NCI-H748 (cell line): Measurements from ENCODE around the gene ARHGEF7.

Experiments used
- DNase-seq: peaks from one replicate; lab custom pipeline; 2025; ENCODE audit not compliant: unreplicated experiment; lab: John Stamatoyannopoulos, UW

Gene ARHGEF7

DNA sequence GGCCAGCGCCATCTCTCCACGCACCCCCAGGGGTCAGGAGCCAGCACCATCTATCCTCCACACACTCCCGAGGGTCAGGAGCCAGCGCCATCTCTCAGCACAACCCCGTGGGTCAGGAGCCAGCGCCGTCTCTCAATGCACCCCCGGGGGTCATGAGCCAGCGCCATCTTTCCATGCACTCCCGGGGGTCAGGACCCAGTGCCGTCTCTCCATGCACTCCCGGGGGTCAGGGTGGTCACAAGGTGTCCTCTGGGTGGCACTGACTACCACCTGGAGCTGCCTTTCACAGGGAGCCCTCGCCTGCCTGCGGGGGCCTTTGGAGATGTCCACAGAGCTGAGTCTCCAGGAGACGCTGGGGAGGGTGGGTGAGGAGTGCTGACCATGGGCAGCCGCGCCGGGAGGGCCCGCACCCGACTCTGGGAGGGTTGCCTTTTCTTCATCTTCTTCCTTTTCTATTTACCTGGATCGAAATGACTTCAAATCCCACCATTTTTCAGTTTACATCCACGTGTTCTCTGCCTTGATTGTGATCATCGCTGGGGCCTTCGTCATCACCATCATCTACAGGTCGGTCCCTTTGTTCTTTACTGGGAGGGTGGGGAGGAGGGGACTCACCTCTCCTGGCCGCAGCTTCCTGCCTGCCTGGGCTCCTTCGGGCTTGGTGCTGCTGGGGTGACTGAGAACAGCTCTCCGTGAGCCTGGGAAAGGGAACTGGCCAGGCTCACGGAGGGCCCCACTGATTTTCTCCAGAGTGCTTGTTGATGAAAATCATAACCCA lies 224.4 kb downstream of the ARHGEF7 start:
- no peak for DNase-seq

DNA sequence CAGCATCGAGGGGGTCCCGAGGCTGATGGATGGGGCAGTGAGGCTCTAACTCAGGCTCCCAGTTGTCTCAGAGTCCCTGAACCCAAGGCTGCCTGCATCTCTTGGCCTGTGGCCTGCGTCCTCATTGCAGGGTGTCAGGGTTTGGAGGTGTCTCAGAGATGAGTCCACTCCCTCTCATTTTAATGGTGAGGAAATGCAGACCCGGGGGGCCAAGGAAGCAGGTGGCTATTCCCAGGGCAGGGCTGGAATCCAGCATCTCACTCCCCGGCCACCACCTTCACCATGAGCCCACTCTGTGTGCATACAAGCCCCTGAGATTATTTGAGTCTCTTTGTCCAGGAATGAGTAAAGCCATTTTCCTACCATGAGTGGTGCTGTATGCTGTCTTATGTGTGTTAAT lies 226.8 kb downstream of the ARHGEF7 start:
- DNase-seq: no peak

GRCh38 chr13:111342721-111343120 lies 227.6 kb downstream of the ARHGEF7 start:
- DNase-seq: no peak

DNA sequence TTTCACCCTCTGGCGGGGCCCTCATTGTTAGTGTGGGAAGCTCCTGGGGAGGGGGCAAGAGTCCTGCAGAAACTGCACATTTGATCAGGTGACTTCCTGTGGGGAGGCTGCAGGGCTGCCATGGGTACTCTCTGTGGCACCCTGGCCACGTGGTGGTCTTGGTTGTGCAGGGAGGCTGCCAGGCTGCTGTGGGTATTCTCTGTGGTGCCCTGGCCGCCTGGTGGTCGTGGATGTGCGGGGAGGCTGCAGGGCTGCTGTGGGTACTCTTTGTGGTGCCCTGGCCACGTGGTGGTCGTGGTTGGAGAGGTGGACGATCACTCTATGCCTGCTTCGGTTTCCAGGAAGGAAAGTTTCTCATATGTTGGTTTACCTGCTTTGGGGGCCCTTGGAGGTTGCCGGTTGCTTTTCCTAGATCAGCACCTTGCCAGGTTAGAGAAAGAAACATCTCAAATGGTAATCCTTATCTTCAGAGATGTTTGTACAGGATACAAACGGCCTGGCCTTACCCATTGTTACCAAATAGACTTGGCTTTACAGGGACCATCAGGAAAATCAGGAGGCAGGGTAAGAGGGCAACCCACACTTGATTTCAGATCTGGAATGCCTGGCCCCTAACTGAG lies 228.2 kb downstream of the ARHGEF7 start:
- no peak for DNase-seq

GRCh38 chr13:111344471-111345191 lies 229.5 kb downstream of the ARHGEF7 start:
- DNase-seq: peak; percentile 29

DNA sequence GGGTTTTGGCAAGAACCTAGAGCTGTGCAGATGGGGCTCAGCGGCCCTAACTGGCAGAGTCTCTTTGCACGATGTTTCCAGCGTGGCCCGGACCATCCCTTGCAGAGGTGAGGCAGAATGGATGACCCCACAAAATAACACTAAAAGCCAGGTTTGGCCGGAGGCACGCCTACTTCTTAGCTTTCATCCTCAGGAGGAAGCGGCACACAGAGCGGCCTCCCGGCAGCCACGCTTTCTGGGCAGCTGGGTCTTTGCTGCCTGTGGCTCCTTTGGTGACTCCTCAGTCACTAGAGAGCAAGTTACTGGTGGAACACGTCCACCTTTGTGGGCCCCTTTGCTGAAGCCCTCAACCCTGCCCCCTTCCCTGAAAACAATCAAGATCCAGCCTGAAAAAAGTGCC lies 230.6 kb downstream of the ARHGEF7 start:
- DNase-seq: no peak

GRCh38 chr13:111346101-111346680 lies 231.1 kb downstream of the ARHGEF7 start:
- no peak for DNase-seq

- no peak for DNase-seq
Measured at GRCh38 chr13:111347438-111347837, 232.3 kb downstream of the ARHGEF7 start.

GRCh38 chr13:111353508-111353907 lies 238.4 kb downstream of the ARHGEF7 start:
- DNase-seq: no peak

GRCh38 chr13:111354789-111355188 lies 239.7 kb downstream of the ARHGEF7 start:
- no peak for DNase-seq
